NCI-H2196 treated with DMSO at 0.1 percent for 48 hours (cell line): Measurements from ENCODE around the gene SEMA6D.

Source experiments
- DNase-seq: peaks from one replicate; lab custom pipeline; 2025; ENCODE audit not compliant: unreplicated experiment; lab: John Stamatoyannopoulos, UW

SEMA6D gene

GRCh38 chr15:47820747-47821319 is 103.5 kb downstream of the SEMA6D start:
- DNase-seq = no peak

GRCh38 chr15:47822048-47822447 is 104.7 kb downstream of the SEMA6D start:
- DNase-seq = no peak
